B cell (primary cell): ENCODE data around the gene RAP1A.

Experiments
- CTCF ChIP-seq: fragments of 200-600 bp; IDR thresholded peaks from one replicate; pipeline ENCODE4 v1.8.0; 2022; ENCODE audit warnings: antibody characterized with exemption, mild to moderate bottlenecking
- EZH2 ChIP-seq: IDR thresholded peaks from 2 replicates; pipeline ENCODE4 v1.6.1; 2012; ENCODE audit warnings: borderline replicate concordance, low read depth, mild to moderate bottlenecking, moderate library complexity, low read length; ENCODE audit not compliant: insufficient read depth, poor library complexity, severe bottlenecking

GRCh38 chr1:111625276-111625675 lies 5.7 kb downstream of the RAP1A start:
- TF ChIP-seq CTCF (no peak), EZH2 (no peak)
